NCI-H345 treated with DMSO at 0.1 percent for 48 hours (cell line): ENCODE measurements around the gene KCNQ5.

Source experiments
- DNase-seq: peaks from one replicate; lab custom pipeline; 2025; ENCODE audit not compliant: unreplicated experiment; lab: John Stamatoyannopoulos, UW

KCNQ5 gene

GRCh38 chr6:72675396-72675795 lies 53.5 kb downstream of the KCNQ5 start:
- no peak for DNase-seq

DNA sequence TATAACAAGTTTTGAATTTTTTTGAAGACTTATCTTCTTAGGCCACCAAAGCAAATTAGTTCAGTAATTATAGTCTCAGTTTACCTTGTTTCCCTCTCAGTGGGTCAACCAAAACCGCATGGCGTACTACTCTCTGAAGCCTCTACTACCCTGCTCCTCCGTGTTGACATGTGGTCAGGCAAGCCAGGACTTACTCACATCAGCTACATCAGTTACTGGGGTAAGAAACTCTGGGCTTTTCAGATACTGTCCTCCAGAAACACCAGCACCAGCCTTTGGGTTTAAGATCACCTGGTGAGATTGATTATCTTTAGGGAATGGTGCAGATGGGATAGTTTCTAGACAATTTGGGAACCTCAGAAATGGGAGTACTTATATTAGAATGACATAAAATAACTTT lies 55.1 kb downstream of the KCNQ5 start:
- DNase-seq, result no peak

- no peak for DNase-seq
These were observed 55.9 kb downstream of the KCNQ5 start for GRCh38 chr6:72677740-72678139.

DNA sequence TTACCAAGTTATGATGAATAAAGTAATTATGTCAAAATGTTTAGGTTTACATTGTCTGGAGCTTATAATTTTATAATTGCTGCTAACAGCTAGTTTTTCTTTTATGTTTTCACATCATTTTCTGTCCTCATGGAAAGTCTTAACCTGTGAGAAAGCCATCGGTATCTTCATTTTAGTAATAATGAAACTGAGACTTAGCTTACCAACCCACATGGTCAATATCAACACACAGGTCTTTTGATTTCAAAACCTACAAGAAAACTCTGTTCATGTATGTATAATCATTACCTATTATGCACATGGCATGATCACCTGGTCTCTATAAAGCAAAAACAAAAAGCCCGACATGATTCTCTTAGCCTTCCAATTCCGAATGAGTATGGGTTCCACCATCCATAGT lies 61.9 kb downstream of the KCNQ5 start:
- no peak for DNase-seq

DNA sequence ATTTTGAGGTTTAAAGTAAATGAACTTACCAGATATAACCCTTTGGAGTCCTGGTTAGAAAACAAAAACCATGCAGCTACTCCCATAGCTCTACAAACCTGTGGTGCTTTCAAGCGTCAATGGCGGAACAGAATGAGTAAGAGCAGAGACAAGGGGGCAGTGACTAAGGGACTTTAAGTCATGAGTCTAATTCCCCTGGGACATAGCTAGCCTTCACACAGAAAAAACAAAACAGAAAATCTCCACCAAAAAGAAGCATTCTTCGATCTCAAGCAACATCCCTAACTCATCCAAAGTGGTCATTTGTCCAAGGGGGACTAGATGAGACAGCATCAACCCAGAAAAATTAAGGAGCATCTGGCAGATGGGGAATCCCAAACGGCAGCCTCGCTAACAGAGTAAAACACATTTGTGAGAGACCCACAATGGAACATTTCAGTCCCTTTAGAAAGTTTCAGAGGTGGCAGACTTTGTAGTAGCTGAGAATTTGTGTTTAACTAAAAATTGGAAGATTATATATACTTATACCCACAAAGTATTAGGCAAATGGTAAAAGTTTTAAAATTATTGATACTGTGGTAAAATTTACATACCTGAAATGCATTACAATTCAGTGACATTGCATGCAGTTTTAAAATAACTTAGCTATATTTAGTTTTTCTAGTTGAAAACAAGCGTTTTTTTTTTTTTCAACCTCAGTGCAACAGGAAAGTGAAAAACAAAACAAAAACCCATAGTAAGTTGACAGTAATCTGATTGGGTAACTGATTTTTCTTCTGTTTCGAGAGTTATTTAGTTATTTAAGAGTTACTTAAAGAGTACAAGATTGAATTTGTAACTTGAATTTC lies 67.5 kb downstream of the KCNQ5 start:
- no peak for DNase-seq

DNA sequence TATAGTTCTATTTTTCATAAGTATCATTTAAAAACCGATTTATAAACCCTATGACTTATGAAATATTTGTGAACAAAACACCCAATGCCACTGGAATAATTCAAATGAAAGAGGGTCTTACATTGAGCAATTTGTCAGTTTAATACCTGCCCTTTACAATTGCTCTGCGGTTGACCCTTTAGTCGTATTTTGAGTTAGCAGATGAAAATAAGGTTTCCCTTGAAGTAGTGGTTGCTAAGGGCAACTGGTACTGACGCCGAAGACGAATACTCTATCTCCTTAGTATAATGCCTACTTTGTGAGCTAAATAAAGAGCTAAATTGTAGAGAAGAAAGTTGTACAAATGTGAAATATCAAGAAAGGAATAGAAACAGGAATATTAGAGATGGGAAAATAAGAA lies 69.4 kb downstream of the KCNQ5 start:
- no peak for DNase-seq

GRCh38 chr6:72696055-72696454 lies 74.2 kb downstream of the KCNQ5 start:
- no peak for DNase-seq

DNA sequence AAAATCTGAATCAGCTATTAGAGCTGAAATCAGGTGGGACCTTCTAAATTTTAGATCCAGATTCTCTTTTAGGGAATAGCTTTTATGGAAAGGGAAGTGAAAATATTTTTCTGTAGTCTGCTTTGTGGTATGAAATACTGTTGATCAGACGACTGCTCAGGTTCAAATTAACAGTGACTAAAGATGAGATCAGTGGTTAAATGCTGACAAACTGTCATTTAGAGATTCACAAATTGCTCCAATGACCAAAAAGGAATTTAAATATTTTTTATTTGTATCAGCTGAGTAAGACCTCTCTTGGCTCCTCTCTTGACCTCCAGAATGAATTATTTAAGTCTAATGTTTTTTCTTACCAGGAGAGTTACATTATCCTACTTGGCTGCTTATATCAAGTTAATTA lies 77.3 kb downstream of the KCNQ5 start:
- no peak for DNase-seq

DNA sequence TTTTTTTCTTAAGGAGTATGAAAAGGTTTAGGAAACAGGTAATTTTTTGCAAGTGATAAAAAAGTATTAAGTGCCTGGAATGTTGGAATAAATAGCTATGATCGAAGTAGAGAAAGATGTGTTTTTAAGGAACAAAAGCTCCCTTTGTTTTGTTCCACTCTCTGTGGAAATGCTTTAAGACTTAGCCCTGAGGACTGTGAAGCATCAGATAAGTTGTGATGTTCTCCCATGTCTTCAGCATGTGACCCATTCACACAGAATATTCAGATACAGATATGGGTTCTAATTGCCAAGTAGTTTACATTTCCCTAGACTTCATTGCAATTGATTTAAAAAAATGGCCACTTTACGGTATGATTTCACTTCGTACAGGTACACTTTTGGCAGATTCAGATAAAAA lies 80.6 kb downstream of the KCNQ5 start:
- no peak for DNase-seq

DNA sequence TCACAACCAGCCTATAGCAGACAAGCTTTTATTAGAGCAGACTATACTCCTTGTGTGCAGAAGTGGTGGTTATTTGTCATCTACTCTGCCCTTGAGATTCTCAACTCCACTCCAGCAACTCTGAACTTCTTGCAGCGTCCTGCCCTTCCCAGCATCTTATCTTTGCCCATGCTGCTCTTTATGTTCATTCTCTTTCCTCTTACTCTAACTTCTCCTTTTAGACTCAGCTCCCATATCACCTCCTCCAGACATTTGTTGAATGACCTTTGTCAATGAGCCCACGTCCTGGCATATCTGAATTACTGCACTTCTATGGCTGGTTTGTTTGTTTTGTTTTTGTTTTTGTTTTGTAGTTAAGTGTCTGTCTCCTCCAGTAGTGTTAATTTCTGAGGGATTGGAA lies 81.2 kb downstream of the KCNQ5 start:
- DNase-seq, result no peak

DNA sequence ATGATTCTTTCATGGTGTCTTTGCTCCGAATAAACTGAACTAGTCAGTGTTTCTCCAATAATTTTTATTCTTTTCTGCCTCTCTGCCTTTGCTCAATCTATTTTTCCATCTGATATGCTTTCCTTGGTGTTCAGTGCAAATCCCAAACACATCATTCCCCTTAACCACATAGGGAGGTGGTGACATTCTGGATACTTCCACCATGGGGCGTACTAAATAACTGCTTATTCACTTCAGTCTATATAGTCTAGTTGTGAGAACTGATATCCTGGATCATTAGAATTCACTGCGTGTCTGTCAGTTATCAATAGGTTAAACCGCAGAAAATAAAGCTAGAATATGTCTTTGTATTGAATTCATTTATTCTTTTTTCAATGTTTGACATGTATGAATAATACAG lies 83.1 kb downstream of the KCNQ5 start:
- no peak for DNase-seq

DNA sequence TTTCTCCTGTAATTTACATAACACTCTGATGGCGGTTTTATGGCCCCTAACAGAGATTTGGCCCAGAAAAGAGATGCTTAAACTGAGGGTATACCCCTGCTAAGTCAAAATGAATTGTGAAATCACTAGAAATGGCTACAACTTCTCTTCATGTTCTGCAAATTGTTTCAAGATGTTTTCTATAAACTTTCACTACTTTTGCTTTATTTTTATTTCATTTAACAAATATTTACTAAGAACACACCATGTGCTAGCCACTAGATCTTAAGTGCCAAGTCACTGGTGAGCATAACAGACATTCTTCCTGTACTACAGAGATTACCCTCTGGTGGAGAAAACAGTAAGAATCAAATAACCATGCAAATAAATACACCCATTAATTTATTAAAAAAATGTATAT lies 87.6 kb downstream of the KCNQ5 start:
- no peak for DNase-seq

DNA sequence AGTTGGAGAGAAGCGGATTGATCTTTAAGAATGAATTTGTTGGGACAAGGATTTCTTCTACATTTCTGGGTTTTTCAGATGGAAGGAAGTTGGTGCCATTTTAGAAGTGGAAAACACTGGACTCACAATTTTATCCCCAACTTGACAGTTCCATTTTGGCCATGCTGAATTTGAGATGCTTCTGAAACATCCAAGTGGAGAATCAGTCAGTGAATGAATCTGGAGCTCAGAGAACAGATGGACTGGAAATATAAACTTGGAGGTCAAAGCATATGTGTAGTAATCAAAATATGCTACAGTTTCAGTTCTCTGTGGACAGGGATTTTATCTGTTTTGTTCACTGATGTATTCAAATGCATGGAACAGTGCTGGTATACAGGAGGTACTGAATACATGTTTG lies 89.9 kb downstream of the KCNQ5 start:
- no peak for DNase-seq

DNA sequence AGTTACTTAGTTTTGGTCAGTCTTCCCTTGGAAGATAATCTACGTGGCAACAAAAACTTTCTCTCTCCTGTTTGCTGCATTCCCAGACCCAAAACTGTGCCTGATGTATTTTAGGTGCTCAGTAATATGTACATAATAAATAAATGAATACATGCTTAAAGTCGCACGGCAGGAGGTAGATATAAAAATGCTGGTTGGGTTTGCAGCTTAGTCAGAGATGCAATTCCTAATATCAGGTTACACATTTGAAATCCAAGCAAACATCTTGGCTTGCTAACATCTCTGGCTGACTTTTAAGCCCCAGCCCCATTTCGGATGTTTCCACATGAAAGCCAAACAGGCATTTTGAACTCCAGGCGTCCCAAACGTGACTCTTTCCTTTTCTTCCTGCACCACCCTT lies 91.0 kb downstream of the KCNQ5 start:
- DNase-seq, result no peak

DNA sequence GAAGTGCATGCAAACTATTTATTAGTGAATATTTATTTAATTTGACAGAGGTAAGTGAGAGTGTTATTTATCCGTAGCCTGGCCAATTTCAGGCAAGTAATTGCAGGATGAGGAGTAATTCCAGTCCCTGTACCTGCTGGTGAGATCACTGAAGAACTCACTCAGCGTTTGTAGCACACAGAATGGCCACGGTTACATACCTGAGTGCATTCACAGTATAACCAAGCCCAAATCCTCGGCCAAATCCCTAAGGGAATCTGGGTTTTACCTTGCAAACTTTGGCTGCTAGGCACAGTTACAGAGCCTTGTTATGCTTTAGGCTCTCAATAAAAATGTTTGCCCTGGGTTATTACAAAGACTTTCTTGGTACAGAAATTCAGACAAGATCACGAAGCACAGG lies 93.3 kb downstream of the KCNQ5 start:
- no peak for DNase-seq

- DNase-seq, result no peak
These were observed 95.1 kb downstream of the KCNQ5 start for GRCh38 chr6:72716916-72717315.

DNA sequence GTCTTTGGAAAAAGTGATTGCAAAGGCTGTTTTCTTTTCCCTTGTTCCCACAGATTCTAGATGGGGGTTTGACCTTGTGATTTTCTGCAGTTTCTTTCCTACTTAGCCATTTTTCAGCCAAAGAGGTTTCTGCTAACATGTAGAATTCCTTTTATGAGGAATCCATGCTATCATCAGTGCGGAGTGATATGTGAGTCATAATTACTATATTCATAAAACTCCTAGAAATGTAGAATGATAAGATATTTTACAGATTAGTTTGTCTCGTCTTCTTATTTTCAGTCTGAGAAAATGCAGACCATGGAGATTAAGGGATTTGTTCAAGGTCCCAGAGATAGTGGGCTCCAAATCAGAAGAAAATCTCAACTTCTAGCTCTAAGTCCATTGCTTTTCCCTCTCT lies 98.6 kb downstream of the KCNQ5 start:
- no peak for DNase-seq

GRCh38 chr6:72721346-72721745 lies 99.5 kb downstream of the KCNQ5 start:
- no peak for DNase-seq

- DNase-seq, result no peak
These were observed 102.7 kb downstream of the KCNQ5 start for GRCh38 chr6:72724545-72724944.

GRCh38 chr6:72728706-72729343 lies 107.0 kb downstream of the KCNQ5 start:
- no peak for DNase-seq

- DNase-seq, result no peak
These were observed 111.2 kb downstream of the KCNQ5 start for GRCh38 chr6:72733045-72733444.

GRCh38 chr6:72738091-72738490 lies 116.2 kb downstream of the KCNQ5 start:
- no peak for DNase-seq

DNA sequence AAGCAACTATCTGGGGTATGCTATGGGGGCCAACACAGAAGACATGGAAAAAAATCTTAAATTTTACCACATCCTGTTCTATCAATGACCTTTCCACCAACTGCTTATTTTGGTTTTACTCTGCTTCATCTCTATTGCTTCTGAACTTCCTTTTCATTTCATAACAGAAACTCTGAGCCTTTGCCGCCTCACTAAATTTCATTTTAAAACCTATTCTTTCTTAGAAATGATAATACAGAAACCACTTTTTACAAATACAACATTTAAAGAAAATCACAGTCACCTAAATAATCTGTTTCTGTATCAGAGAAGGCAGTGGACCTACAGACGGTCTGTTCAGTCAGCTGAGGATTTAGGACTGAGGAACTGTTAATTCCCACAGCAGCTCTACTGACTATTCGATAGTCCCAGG lies 117.5 kb downstream of the KCNQ5 start:
- no peak for DNase-seq
